ENCODE results near the gene ACAP2. TPM values are rescaled to one million over a fixed set of nuclear protein-coding genes. Genes with fewer than 3 reads are reported as not detected.

ACAP2 gene
- total and polyA plus RNA-seq, 4 donors = 11.2 to 146 (median 38.7) TPM

GRCh38 chr3:195337747-195338146 lies 105.1 kb downstream of the ACAP2 start:
- WGBS, 2 donors = 95 to 98% methylated on average over 8 of the region's 8 CpGs
- no peak for TF ChIP-seq CTCF (IDR thresholded peaks at IDR 0.05; ENCODE audit: control extremely low read depth, extremely low read depth)
- DNase-seq = no peak
- H3K4me3 ChIP-seq = no peak overlapping the region
- peaks cover 0 to 16% (median 4%) of the 10 kb centered on the region in 4 donors for H3K36me3 ChIP-seq (ENCODE audit: control insufficient read depth in 4 of 4, insufficient read depth in 4 of 4, low read length in 4 of 4)
- no peaks in the 10 kb centered on the region for H3K27me3 ChIP-seq (ENCODE audit: control insufficient read depth in 3 of 3, insufficient read depth in 3 of 3, low read length in 2 of 3)
- H3K9me3 ChIP-seq (ENCODE audit: control insufficient read depth in 4 of 4, insufficient read depth in 3 of 4, low read length in 3 of 4) = no peaks in the 10 kb centered on the region
- no peak for ATAC-seq (ENCODE audit: insufficient read depth, low FRiP score)
- no peaks in the 10 kb centered on the region for H3K4me1 ChIP-seq (ENCODE audit: control insufficient read depth in 5 of 5, insufficient read depth in 5 of 5, low read length in 5 of 5)
- no peak overlapping the region for H3K9ac ChIP-seq (ENCODE audit: insufficient read depth in 1 of 2, low read length in 2 of 2)
- H3K27ac ChIP-seq (ENCODE audit: low read depth in 1 of 2, low read length in 1 of 2) = no peak overlapping the region

- no peak overlapping the region for H3K27ac ChIP-seq (ENCODE audit: low read depth in 1 of 2, low read length in 1 of 2)
- H3K4me3 ChIP-seq = no peak overlapping the region
- no peaks in the 10 kb centered on the region for H3K9me3 ChIP-seq (ENCODE audit: control insufficient read depth in 4 of 4, insufficient read depth in 3 of 4, low read length in 3 of 4)
- peaks cover 0 to 23% (median 11%) of the 10 kb centered on the region in 4 donors for H3K36me3 ChIP-seq (ENCODE audit: control insufficient read depth in 4 of 4, insufficient read depth in 4 of 4, low read length in 4 of 4)
- TF ChIP-seq CTCF (IDR thresholded peaks at IDR 0.05; ENCODE audit: control extremely low read depth, extremely low read depth) = no peak
- 95 to 100% methylated on average over 1 of the region's 1 CpG for WGBS, 2 donors
- H3K27me3 ChIP-seq (ENCODE audit: control insufficient read depth in 3 of 3, insufficient read depth in 3 of 3, low read length in 2 of 3) = no peaks in the 10 kb centered on the region
- no peak for ATAC-seq (ENCODE audit: insufficient read depth, low FRiP score)
- no peaks in the 10 kb centered on the region for H3K4me1 ChIP-seq (ENCODE audit: control insufficient read depth in 5 of 5, insufficient read depth in 5 of 5, low read length in 5 of 5)
- no peak overlapping the region for H3K9ac ChIP-seq (ENCODE audit: insufficient read depth in 1 of 2, low read length in 2 of 2)
- DNase-seq = no peak
Measured at GRCh38 chr3:195334967-195335366, 107.9 kb downstream of the ACAP2 start.

- Histone ChIP-seq H3K36me3 (ENCODE audit: control insufficient read depth in 4 of 4, insufficient read depth in 4 of 4, low read length in 4 of 4) (peaks cover 8 to 27% (median 14%) of the 10 kb centered on the region in 4 donors), H3K9ac (ENCODE audit: insufficient read depth in 1 of 2, low read length in 2 of 2) (no peak overlapping the region), H3K4me1 (ENCODE audit: control insufficient read depth in 5 of 5, insufficient read depth in 5 of 5, low read length in 5 of 5) (no peaks in the 10 kb centered on the region), H3K27ac (ENCODE audit: low read depth in 1 of 2, low read length in 1 of 2) (no peak overlapping the region), H3K4me3 (no peak overlapping the region), H3K9me3 (ENCODE audit: control insufficient read depth in 4 of 4, insufficient read depth in 3 of 4, low read length in 3 of 4) (peaks cover 0 to 5% (median 2%) of the 10 kb centered on the region in 4 donors), H3K27me3 (ENCODE audit: control insufficient read depth in 3 of 3, insufficient read depth in 3 of 3, low read length in 2 of 3) (no peaks in the 10 kb centered on the region)
- DNase-seq = peak in 1 of 3 donors; percentile 2
- WGBS, 2 donors = 98 to 100% methylated on average over 5 of the region's 5 CpGs
- no peak for ATAC-seq (ENCODE audit: insufficient read depth, low FRiP score)
- no peak for TF ChIP-seq CTCF (IDR thresholded peaks at IDR 0.05; ENCODE audit: control extremely low read depth, extremely low read depth)
Measured at GRCh38 chr3:195319060-195319459, 123.8 kb downstream of the ACAP2 start.

- WGBS, 2 donors = 41 to 48% methylated on average over 6 of the region's 6 CpGs
- Histone ChIP-seq H3K4me1 (ENCODE audit: control insufficient read depth in 5 of 5, insufficient read depth in 5 of 5, low read length in 5 of 5) (no peaks in the 10 kb centered on the region), H3K9ac (ENCODE audit: insufficient read depth in 1 of 2, low read length in 2 of 2) (no peak overlapping the region), H3K36me3 (ENCODE audit: control insufficient read depth in 4 of 4, insufficient read depth in 4 of 4, low read length in 4 of 4) (peaks cover 0 to 3% (median 1%) of the 10 kb centered on the region in 4 donors), H3K27ac (ENCODE audit: low read depth in 1 of 2, low read length in 1 of 2) (no peak overlapping the region), H3K9me3 (ENCODE audit: control insufficient read depth in 4 of 4, insufficient read depth in 3 of 4, low read length in 3 of 4) (no peaks in the 10 kb centered on the region), H3K27me3 (ENCODE audit: control insufficient read depth in 3 of 3, insufficient read depth in 3 of 3, low read length in 2 of 3) (no peaks in the 10 kb centered on the region), H3K4me3 (no peak overlapping the region)
- no peak for TF ChIP-seq CTCF (IDR thresholded peaks at IDR 0.05; ENCODE audit: control extremely low read depth, extremely low read depth)
- no peak for ATAC-seq (ENCODE audit: insufficient read depth, low FRiP score)
- DNase-seq = peak in 2 of 3 donors; percentile 6 to 16
Measured at GRCh38 chr3:195312714-195313113, 130.1 kb downstream of the ACAP2 start.
